ENCODE results near the gene GMEB2. TPM values are rescaled to one million over a fixed set of nuclear protein-coding genes. Genes with fewer than 3 reads are reported as not detected.

Gene GMEB2
- total RNA-seq, 1 donor from 2014 or later, result 16.8 TPM

GRCh38 chr20:63657260-63657936, 30.5 kb upstream of the GMEB2 start:
- intact Hi-C loops (cut with micrococcal nuclease), result loop anchor here (5.0 to 10.0 kb wide), 2 partner anchors 440 to 723 kb away; partner anchors contain the start of genes GID8 and YTHDF1

DNA sequence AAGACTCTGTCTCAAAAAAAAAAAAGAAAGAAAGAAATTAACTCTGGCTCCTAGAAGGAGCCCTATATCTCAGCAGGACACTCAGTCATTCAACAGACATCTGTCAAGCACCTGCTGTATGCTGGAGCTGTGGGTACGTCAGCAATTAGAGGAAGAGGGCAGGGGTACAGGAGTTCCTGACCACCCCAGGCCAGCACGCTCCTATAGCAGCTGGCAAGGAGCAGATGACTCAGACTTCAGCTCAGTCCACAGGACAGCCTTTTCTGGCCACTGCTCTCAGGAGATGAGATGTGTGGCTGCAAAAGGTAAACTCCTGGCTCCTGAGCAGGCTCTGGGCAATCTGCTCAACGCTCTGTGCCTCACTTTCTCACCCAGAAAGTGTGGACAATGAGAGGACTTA, 29.6 kb upstream of the GMEB2 start:
- intact Hi-C loops (cut with micrococcal nuclease), result loop anchor here (5.0 to 10.0 kb wide), 2 partner anchors 439 to 722 kb away; partner anchors contain the start of genes GID8 and YTHDF1

DNA sequence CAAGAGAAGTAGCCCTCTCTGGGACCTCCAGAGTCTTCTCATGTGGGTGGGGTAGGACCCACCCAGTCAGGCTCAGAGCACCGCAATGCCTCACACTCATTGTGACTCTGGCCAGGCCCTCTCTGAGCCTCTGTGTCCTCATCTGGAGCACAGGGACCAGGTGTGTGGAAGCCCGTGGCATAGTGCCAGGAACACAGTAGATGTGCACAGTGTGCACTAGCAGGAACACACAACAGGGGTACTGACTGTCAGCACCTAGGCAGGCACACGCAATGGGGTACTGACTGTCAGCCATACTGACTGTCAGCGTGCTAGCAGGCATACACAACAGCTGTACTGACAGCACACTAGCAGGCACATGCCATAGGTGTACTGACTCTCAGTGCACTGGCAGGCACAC, 28.3 kb upstream of the GMEB2 start:
- intact Hi-C loops (cut with micrococcal nuclease), result loop anchor here (5.0 to 10.0 kb wide), 2 partner anchors 438 to 720 kb away; partner anchors contain the start of genes GID8 and YTHDF1

GRCh38 chr20:63653974-63654668, 27.2 kb upstream of the GMEB2 start:
- intact Hi-C loops (cut with micrococcal nuclease), result loop anchor here (10.0 kb wide), 1 partner anchor 719 kb away; the partner anchor contains the start of gene GID8

DNA sequence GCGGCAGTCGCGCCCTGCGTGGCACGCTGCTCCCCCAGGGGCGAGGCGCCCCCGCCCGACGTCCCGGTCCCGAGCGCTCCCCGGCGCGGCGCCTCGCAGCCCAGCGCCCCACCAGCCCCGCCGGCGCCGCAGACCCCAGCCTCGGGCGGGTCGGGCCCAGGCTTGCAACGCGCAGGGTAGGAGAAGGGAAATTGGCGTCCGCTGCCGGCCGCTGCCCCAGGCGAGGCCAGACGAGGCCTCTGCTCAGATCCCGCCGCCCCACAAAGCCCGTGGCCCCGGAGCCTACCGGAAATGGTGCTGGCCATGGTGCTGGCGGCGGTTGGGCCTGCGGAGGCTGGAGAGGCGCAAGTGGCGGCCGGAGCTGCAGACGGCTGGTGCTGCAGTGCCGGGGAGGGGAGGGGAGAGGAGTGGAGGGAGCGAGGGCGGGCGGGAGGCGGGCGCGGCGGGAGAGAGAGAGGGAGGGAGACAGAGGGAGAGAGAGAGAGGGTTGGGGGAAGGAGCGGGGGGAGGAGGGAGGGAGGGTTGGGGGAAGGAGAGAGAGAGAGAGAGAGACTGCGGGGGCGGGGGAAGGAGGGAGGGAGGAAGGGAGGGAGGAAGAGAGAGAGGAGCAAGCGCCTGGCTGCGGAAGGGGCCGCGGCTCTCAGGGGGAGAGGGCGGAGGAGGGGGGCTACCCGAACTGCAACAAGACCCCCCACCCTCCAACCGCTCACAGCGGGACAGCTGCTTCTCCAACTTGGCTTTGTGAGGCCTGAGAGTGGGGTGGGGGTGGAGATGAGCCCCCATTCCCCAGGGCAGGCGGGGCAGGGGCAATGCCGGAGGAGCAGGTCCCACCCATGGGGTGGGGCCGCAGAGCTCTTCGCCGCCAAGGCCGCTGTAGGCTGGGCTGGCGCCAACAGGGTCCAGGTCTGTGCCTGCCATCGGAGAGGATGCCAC, 26.4 kb upstream of the GMEB2 start, which contains the start of gene STMN3:
Gene STMN3, minus strand, starts transcription at position 384 of the 933 bp plus-strand sequence. Its CDS starts 79 bp downstream, at position 305.
- intact Hi-C loops (cut with micrococcal nuclease), result loop anchor here (10.0 kb wide), 1 partner anchor 719 kb away; the partner anchor contains the start of gene GID8

GRCh38 chr20:63652192-63652980, 25.5 kb upstream of the GMEB2 start:
- intact Hi-C loops (cut with micrococcal nuclease), result loop anchor here (10.0 kb wide), 1 partner anchor 718 kb away; the partner anchor contains the start of gene GID8

GRCh38 chr20:63651942-63652191, 25.0 kb upstream of the GMEB2 start:
- intact Hi-C loops (cut with micrococcal nuclease), result loop anchor here (10.0 kb wide), 1 partner anchor 717 kb away; the partner anchor contains the start of gene GID8

DNA sequence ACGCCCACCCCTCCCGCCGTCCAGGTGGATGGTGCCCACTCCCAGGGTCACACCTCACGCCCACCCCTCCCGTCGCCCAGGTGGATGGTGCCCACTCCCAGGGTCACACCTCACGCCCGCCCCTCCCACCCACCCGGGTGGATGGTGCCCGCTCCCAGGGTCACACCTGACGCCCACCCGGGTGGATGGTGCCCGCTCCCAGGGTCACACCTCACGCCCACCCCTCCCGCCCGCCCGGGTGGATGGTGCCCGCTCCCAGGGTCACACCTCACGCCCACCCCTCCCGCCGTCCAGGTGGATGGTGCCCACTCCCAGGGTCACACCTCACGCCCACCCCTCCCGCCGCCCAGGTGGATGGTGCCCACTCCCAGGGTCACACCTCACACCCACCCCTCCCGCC, 23.6 kb upstream of the GMEB2 start:
- intact Hi-C loops (cut with micrococcal nuclease), result loop anchor here (10.0 kb wide), 1 partner anchor 716 kb away; the partner anchor contains the start of gene GID8

DNA sequence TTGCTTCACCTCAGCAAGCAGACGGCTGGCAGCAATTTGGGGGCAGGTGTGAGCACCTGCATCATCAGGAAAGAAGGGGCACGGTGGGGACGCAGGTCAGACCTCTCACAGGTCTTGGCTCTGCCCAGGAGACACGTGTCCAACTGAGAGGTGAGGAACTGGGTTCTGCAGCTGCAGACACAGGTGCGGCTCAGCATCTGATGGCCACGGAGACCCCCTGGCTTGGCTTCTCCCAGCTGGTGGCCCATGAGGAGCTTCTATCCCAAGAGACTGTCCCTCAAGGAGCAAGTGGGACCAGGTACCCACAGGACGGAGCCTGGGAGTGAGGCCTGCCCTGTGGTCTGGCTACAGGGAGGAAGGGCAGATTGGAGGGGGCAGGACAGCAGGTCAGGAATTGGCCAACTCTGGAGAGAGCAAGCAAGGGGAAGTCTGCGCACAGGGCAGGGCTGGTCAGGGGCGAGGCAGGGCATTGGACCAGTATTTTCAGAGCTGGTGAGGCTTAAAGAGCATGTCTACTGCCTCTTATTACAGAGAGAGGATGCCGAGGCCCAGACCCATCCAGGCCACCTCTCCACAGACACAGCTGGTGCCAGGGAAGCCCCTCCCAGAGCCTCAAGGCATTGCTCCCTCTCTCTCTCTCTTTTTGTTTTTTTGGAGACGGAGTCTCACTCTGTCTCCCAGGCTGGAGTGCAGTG, 22.1 kb upstream of the GMEB2 start:
- intact Hi-C loops (cut with micrococcal nuclease), result no loop called here

GRCh38 chr20:63648190-63648589, 21.3 kb upstream of the GMEB2 start:
- intact Hi-C loops (cut with micrococcal nuclease), result no loop called here

GRCh38 chr20:63645218-63645617, 18.3 kb upstream of the GMEB2 start:
- intact Hi-C loops (cut with micrococcal nuclease), result no loop called here

GRCh38 chr20:63643946-63644345, 17.0 kb upstream of the GMEB2 start:
- intact Hi-C loops (cut with micrococcal nuclease), result loop anchor here (5.0 kb wide), 1 partner anchor 852 kb away; no protein-coding TSS in a partner anchor

DNA sequence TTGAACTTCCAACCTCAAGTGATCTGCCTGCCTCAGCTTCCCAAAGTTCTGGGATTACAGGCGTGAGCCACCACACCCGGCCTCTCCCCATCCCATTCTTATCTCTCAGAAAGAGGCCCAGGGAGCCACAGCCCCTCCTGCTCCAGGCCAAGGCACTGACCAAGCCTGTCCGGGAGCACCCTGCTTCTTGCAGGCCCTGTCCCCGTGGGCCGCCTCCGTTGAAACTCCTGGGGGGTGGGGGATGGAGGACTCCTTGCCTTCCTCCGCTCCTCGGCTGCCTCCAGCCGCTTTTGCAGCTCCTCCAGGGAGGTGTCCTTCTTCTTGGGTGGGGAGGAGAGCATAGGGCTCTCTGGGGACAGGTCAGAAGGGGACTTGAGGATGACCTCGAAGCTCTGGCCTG, 16.6 kb upstream of the GMEB2 start:
- intact Hi-C loops (cut with micrococcal nuclease), result loop anchor here (5.0 kb wide), 1 partner anchor 851 kb away; no protein-coding TSS in a partner anchor

- intact Hi-C loops (cut with micrococcal nuclease), result loop anchor here (1.0 to 5.0 kb wide), 5 partner anchors 16 to 850 kb away; partner anchors contain the start of genes PPDPF and RTEL1
Observed at GRCh38 chr20:63642527-63643247, 15.8 kb upstream of the GMEB2 start.

- intact Hi-C loops (cut with micrococcal nuclease), result loop anchor here (1.0 to 5.0 kb wide), 5 partner anchors 16 to 850 kb away; partner anchors contain the start of genes PPDPF and RTEL1
Observed at GRCh38 chr20:63641792-63642523, 15.1 kb upstream of the GMEB2 start.

DNA sequence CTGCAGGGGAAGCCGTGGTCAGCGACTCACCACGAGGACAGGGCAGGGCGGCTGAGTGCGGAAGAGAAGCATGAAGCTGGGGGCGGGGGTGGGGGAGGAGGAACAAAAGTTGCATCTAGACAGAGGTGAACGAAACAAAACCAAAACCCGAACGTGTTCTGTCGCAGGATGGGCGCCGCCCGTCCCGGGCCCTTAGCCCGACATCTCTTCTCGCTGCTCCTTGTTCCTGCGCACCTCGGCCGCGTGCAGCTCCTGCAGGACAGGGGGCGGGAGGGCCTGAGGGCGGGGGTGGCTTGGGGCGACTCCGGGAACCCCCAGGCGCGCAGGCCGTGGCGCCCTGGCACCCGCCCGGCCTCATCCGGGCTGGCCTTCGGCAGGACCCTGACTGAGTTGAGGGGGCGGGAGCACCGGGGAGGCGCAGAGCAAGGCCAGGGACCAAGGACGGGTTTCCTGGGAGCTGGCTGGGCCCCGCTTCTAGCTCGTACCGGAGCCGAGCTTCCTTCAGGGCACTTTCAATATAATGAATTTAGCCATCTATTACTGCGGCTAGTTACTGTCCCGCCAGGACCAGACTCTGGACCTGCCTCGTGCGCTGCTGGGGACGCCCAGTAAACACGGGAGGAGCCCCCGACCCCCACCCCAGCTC, 14.4 kb upstream of the GMEB2 start:
- intact Hi-C loops (cut with micrococcal nuclease), result loop anchor here (5.0 kb wide), 1 partner anchor 849 kb away; no protein-coding TSS in a partner anchor

GRCh38 chr20:63640686-63641085, 13.8 kb upstream of the GMEB2 start:
- intact Hi-C loops (cut with micrococcal nuclease), result loop anchor here (5.0 kb wide), 1 partner anchor 848 kb away; no protein-coding TSS in a partner anchor
